OCI-LY1 (cell line): ENCODE data around the gene RPS18.
"Not testable (repeated sequence)": the region's sequence is repeated elsewhere in the genome, so short reads cannot be mapped to it uniquely, and the experiment has no call there.

ENCODE experiments used
- H2AFZ ChIP-seq: fragments of 200-600 bp; sonication (generic), shearing (Covaris generic); 2 replicates; pipeline ENCODE4 v1.6.0; 2014; ENCODE audit warnings: antibody characterized with exemption, mild to moderate bottlenecking, low read length
- H3F3A ChIP-seq: fragments of 200-600 bp; sonication (generic), shearing (Covaris generic); 2 replicates; pipeline ENCODE4 v1.6.0; 2014; ENCODE audit warnings: mild to moderate bottlenecking, antibody characterized with exemption, low read length, moderate library complexity; ENCODE audit not compliant: insufficient read depth
- H3K27ac ChIP-seq: fragments of 200-600 bp; sonication (generic); 2 replicates; pipeline ENCODE4 v1.5.1; 2014; ENCODE audit warnings: low read length, mixed run types, mild to moderate bottlenecking, low read depth; ENCODE audit not compliant: poor library complexity, severe bottlenecking
- H3K27me3 ChIP-seq: fragments of 200-600 bp; sonication (generic); 2 replicates; pipeline ENCODE4 v1.6.0; 2014; ENCODE audit warnings: antibody characterized with exemption, mild to moderate bottlenecking, low read length, moderate library complexity; ENCODE audit not compliant: insufficient read depth
- H3K36me3 ChIP-seq: fragments of 200-600 bp; sonication (generic); 2 replicates; pipeline ENCODE4 v1.6.1; 2014; ENCODE audit warnings: mild to moderate bottlenecking, antibody characterized with exemption, low read length, moderate library complexity, mixed read lengths; ENCODE audit not compliant: insufficient read depth
- H3K4me1 ChIP-seq: fragments of 200-600 bp; sonication (generic); 2 replicates; pipeline ENCODE4 v1.5.1; 2014; ENCODE audit warnings: mild to moderate bottlenecking, low read length, moderate library complexity; ENCODE audit not compliant: insufficient read depth, severe bottlenecking
- H3K4me2 ChIP-seq: fragments of 200-600 bp; sonication (generic), shearing (Covaris generic); 2 replicates; pipeline ENCODE4 v1.6.1; 2014; ENCODE audit warnings: low read length
- H3K4me3 ChIP-seq: fragments of 200-600 bp; sonication (generic); 2 replicates; pipeline ENCODE4 v1.5.1; 2014; ENCODE audit warnings: low read length, low read depth, mild to moderate bottlenecking, mixed read lengths; ENCODE audit not compliant: poor library complexity, severe bottlenecking
- H3K79me2 ChIP-seq: fragments of 200-600 bp; shearing (Covaris generic); 2 replicates; pipeline ENCODE4 v1.6.1; 2016; ENCODE audit warnings: mixed run types, low read length, mixed read lengths; ENCODE audit not compliant: insufficient read depth
- H3K9ac ChIP-seq: fragments of 200-600 bp; sonication (generic), shearing (Covaris generic); 2 replicates; pipeline ENCODE4 v1.6.1; 2014; ENCODE audit warnings: mild to moderate bottlenecking, low read length, mixed read lengths
- H3K9me2 ChIP-seq: fragments of 200-600 bp; sonication (generic), shearing (Covaris generic); 2 replicates; pipeline ENCODE4 v1.6.1; 2014; ENCODE audit warnings: low read depth, mild to moderate bottlenecking, low read length, mixed read lengths
- H3K9me3 ChIP-seq: fragments of 200-600 bp; shearing (Covaris generic); 2 replicates; pipeline ENCODE4 v1.6.1; 2014; ENCODE audit warnings: low read length, mixed read lengths
- H4K20me1 ChIP-seq: fragments of 200-600 bp; sonication (generic), shearing (Covaris generic); 2 replicates; pipeline ENCODE4 v1.6.0; 2016; ENCODE audit warnings: mild to moderate bottlenecking, low read length; ENCODE audit not compliant: insufficient read depth
- EZH2 ChIP-seq: fragments of 200-600 bp; sonication (generic), shearing (Covaris generic); IDR thresholded peaks from 2 replicates; pipeline ENCODE4 v1.8.0; 2017; ENCODE audit warnings: borderline replicate concordance, mixed run types, mild to moderate bottlenecking, antibody characterized with exemption, low read length, moderate library complexity, mixed read lengths
- TF ChIP-seq, protein P1 (sequence below): fragments of 200-600 bp; sonication (generic), shearing (Covaris generic); IDR thresholded peaks from 2 replicates; pipeline ENCODE4 v1.5.1; 2017; ENCODE audit warnings: mild to moderate bottlenecking, antibody characterized with exemption, low read length, moderate library complexity, mixed read lengths

The RPS18 gene

DNA sequence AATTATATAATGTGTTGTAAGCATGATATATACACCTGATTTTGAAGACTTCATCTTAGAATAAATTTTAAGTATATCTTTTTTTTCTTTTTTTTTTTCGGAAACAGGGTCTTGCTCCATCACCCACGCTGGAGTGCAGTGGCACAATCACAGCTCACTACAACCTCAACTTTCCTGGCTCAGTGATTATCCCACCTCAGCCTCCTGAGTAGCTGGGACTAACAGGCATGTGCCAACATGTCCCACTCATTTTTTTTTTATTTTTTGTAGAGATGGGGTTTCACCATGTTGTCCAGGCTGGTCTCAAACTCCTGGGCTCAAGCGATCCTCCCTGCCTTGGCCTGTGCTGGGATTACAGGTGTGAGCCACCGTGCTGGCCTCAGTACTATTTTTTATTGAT, 17.3 kb upstream of the RPS18 start:
- Histone ChIP-seq H3K4me2 (no peak overlapping the region), H2AFZ (no peak overlapping the region), H3K9me2 (no peaks in the 10 kb centered on the region), H3K27ac (no peak overlapping the region), H3K36me3 (peaks cover 37% of the 10 kb centered on the region), H3K79me2 (no peaks in the 10 kb centered on the region), H3F3A (no peaks in the 10 kb centered on the region), H3K27me3 (no peaks in the 10 kb centered on the region), H3K9me3 (no peaks in the 10 kb centered on the region), H3K4me3 (no peak overlapping the region), H3K9ac (no peak overlapping the region), H3K4me1 (peaks cover 11% of the 10 kb centered on the region), H4K20me1 (no peaks in the 10 kb centered on the region)
- no peak for TF ChIP-seq EZH2
- TF ChIP-seq, protein P1, sequence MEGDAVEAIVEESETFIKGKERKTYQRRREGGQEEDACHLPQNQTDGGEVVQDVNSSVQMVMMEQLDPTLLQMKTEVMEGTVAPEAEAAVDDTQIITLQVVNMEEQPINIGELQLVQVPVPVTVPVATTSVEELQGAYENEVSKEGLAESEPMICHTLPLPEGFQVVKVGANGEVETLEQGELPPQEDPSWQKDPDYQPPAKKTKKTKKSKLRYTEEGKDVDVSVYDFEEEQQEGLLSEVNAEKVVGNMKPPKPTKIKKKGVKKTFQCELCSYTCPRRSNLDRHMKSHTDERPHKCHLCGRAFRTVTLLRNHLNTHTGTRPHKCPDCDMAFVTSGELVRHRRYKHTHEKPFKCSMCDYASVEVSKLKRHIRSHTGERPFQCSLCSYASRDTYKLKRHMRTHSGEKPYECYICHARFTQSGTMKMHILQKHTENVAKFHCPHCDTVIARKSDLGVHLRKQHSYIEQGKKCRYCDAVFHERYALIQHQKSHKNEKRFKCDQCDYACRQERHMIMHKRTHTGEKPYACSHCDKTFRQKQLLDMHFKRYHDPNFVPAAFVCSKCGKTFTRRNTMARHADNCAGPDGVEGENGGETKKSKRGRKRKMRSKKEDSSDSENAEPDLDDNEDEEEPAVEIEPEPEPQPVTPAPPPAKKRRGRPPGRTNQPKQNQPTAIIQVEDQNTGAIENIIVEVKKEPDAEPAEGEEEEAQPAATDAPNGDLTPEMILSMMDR, result no peak

DNA sequence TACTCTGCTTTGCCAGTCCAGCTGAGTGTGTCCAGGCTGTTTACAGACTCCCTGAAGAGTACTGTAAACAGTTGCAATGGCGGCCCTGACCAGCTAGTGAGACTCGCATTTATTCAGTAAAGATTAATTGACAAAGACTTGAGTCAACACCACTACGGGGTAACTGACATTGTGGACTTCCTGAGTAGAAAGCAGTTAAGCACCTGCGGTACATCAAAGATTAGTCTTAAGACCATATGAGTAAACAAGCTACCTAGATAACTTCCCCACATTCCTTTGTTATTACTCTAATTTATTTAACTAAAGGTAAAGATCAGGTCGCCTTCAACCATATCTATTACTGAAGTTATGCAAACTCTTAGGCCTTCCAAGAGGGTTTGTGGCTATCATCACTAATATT, 12.8 kb upstream of the RPS18 start:
- H3K36me3 ChIP-seq, result peaks cover 64% of the 10 kb centered on the region
- H3F3A ChIP-seq, result no peaks in the 10 kb centered on the region
- no peaks in the 10 kb centered on the region for H4K20me1 ChIP-seq
- H3K4me3 ChIP-seq, result no peak overlapping the region
- H3K9me3 ChIP-seq, result no peaks in the 10 kb centered on the region
- H3K9me2 ChIP-seq, result no peaks in the 10 kb centered on the region
- H3K4me2 ChIP-seq, result no peak overlapping the region
- no peaks in the 10 kb centered on the region for H3K27me3 ChIP-seq
- no peaks in the 10 kb centered on the region for H3K79me2 ChIP-seq
- no peak overlapping the region for H2AFZ ChIP-seq
- no peak for TF ChIP-seq EZH2
- TF ChIP-seq, protein P1, result no peak
- no peaks in the 10 kb centered on the region for H3K4me1 ChIP-seq
- H3K27ac ChIP-seq, result no peak overlapping the region
- no peak overlapping the region for H3K9ac ChIP-seq

DNA sequence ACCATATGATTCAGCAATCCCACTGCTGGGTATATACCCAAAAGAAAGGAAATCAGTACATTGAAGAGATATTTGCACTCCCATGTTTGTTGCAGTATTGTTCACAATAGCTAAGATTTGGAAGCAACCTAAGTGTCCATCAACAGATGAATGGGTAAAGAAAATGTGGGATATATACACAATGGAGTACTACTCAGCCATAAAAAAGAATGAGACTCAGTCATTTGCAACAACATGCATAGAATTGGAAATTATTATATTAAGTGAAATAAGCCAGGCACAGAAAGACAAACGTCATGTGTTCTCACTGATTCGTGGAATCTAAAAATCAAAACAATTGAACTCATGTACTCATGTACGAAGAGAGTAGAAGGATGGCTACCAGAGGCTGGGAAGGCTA, 9.4 kb upstream of the RPS18 start:
- not testable (repeated sequence) for H3K79me2 ChIP-seq, H3K9me3 ChIP-seq, H2AFZ ChIP-seq, H3K4me2 ChIP-seq, H3K27ac ChIP-seq, H3K9me2 ChIP-seq, H3K4me1 ChIP-seq, H3K9ac ChIP-seq, H3K27me3 ChIP-seq, H4K20me1 ChIP-seq, H3K4me3 ChIP-seq, H3F3A ChIP-seq
- H3K36me3 ChIP-seq, result peaks cover 86% of the 10 kb centered on the region

DNA sequence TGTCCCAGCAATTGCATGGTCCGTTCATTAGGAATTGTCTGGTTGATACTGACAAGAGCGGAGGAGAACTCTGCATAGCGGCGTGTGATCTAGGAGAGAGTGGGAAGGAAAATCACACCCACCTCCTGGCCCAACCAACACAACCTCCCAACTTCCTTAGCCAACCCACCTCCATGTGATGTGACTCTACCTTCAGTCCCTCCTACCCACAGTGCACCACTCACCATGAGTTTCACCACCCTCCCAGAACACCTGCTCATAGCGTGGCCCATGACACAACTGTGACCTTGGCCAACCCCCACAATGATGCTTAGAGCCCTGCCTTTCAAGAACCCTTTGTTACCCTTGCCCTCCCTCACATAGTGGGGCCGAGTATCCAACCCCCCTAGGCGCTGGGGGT, 7.9 kb upstream of the RPS18 start:
- Histone ChIP-seq H4K20me1 (no peaks in the 10 kb centered on the region), H3F3A (no peaks in the 10 kb centered on the region), H3K36me3 (peaks cover 87% of the 10 kb centered on the region), H3K9ac (no peak overlapping the region), H2AFZ (no peak overlapping the region), H3K4me1 (no peaks in the 10 kb centered on the region), H3K4me3 (no peak overlapping the region), H3K27ac (no peak overlapping the region), H3K4me2 (no peak overlapping the region), H3K9me2 (no peaks in the 10 kb centered on the region), H3K9me3 (no peaks in the 10 kb centered on the region), H3K79me2 (no peaks in the 10 kb centered on the region), H3K27me3 (no peaks in the 10 kb centered on the region)
- TF ChIP-seq, protein P1, result no peak
- no peak for TF ChIP-seq EZH2
